GM18519 (cell line): ENCODE measurements around the gene POLA1.

Experiments used
- ATAC-seq: cut with Tn5 transposase; IDR thresholded peaks from one replicate; pipeline ENCODE4 v1.9.1; 2021; ENCODE audit warnings: mild to moderate bottlenecking, moderate library complexity; ENCODE audit not compliant: unreplicated experiment, low FRiP score

Gene POLA1

GRCh38 chrX:25018682-25019081 lies 325.0 kb downstream of the POLA1 start:
- ATAC-seq: no peak

GRCh38 chrX:25019707-25020390 lies 326.1 kb downstream of the POLA1 start:
- no peak for ATAC-seq

GRCh38 chrX:25020391-25020904 lies 326.7 kb downstream of the POLA1 start:
- ATAC-seq: no peak

- ATAC-seq: no peak
Measured at GRCh38 chrX:25020905-25021449, 327.3 kb downstream of the POLA1 start.

- ATAC-seq: no peak
Measured at GRCh38 chrX:25022499-25023325, 329.0 kb downstream of the POLA1 start.

GRCh38 chrX:25023908-25024307 lies 330.2 kb downstream of the POLA1 start:
- ATAC-seq: no peak

- no peak for ATAC-seq
Measured at GRCh38 chrX:25025615-25026014, 331.9 kb downstream of the POLA1 start.

- ATAC-seq: no peak
Measured at GRCh38 chrX:25026576-25026975, 332.9 kb downstream of the POLA1 start.

GRCh38 chrX:25028726-25029125 lies 335.0 kb downstream of the POLA1 start:
- ATAC-seq: no peak

GRCh38 chrX:25029288-25029825 lies 335.6 kb downstream of the POLA1 start:
- no peak for ATAC-seq

- no peak for ATAC-seq
Measured at GRCh38 chrX:25034889-25035288, 341.2 kb downstream of the POLA1 start.

- ATAC-seq: no peak
Measured at GRCh38 chrX:25039036-25039435, 345.3 kb downstream of the POLA1 start.

- no peak for ATAC-seq
Measured at GRCh38 chrX:25043192-25043591, 349.5 kb downstream of the POLA1 start.
